Liver (tissue), 9 donors: ENCODE results near the gene AAMDC. TPM values are rescaled to one million over a fixed set of nuclear protein-coding genes. Genes with fewer than 3 reads are reported as not detected.

Source experiments
- DNase-seq: peaks from one replicate; pipeline ENCODE4 v3.0.0-alpha.2; 2017; ENCODE audit warnings: low spot score
- H3K27ac ChIP-seq, 2 donors: one replicate each; pipeline ENCODE4 v1.7.0; 2013; ENCODE audit warnings: inconsistent platforms in 2 of 2, low read length in 2 of 2, control low read depth in 1 of 2, low read depth in 1 of 2, mild to moderate bottlenecking in 1 of 2
- H3K27me3 ChIP-seq, 4 donors: one replicate each; pipeline versions ENCODE4 v1.6.1 to v1.7.0; 2013; ENCODE audit warnings: low read length in 3 of 4, inconsistent platforms in 1 of 4, mild to moderate bottlenecking in 1 of 4, moderate library complexity in 1 of 4; ENCODE audit not compliant: control insufficient read depth in 4 of 4, insufficient read depth in 4 of 4
- H3K36me3 ChIP-seq, 4 donors: one replicate each; pipeline versions ENCODE4 v1.6.1 to v1.7.0; 2013; ENCODE audit warnings: low read length in 3 of 4, mild to moderate bottlenecking in 3 of 4, low read depth in 1 of 4, moderate library complexity in 1 of 4; ENCODE audit not compliant: control insufficient read depth in 4 of 4, insufficient read depth in 3 of 4
- H3K4me1 ChIP-seq, 4 donors: one replicate each; pipeline versions ENCODE4 v1.6.1 to v1.7.0; 2013; ENCODE audit warnings: low read length in 3 of 4, mild to moderate bottlenecking in 3 of 4, moderate library complexity in 1 of 4; ENCODE audit not compliant: control insufficient read depth in 4 of 4, insufficient read depth in 4 of 4
- H3K4me3 ChIP-seq, 3 donors: one replicate each; pipeline versions ENCODE4 v1.6.1 to v1.7.0; 2013; ENCODE audit warnings: low read length in 3 of 3, control low read depth in 1 of 3, low read depth in 1 of 3, mild to moderate bottlenecking in 1 of 3
- H3K9ac ChIP-seq, 2 donors: one replicate each; pipeline ENCODE4 v1.7.0; 2013; ENCODE audit warnings: low read length in 2 of 2, mild to moderate bottlenecking in 2 of 2, moderate library complexity in 2 of 2, control low read depth in 1 of 2, low read depth in 1 of 2
- H3K9me3 ChIP-seq, 4 donors: one replicate each; pipeline versions ENCODE4 v1.6.1 to v1.7.0; 2013; ENCODE audit warnings: low read length in 3 of 4; ENCODE audit not compliant: control insufficient read depth in 4 of 4
- ATF3 ChIP-seq: IDR thresholded peaks from 2 replicates; pipeline ENCODE4 v1.6.1; 2016; ENCODE audit warnings: antibody characterized with exemption
- CTCF ChIP-seq: fragments of 150-350 bp; IDR thresholded peaks from 2 replicates; pipeline ENCODE4 v1.5.1; 2017; ENCODE audit warnings: improper control_type of control experiment, low read depth, low read length; ENCODE audit not compliant: missing input control
- EGR1 ChIP-seq, 2 donors: IDR thresholded peaks; 2 replicates each; pipeline ENCODE4 v1.6.1; 2016 to 2018; ENCODE audit warnings: antibody characterized with exemption in 2 of 2, low read depth in 2 of 2
- FOXA1 ChIP-seq: IDR thresholded peaks from 2 replicates; pipeline ENCODE4 v1.6.1; 2016; ENCODE audit warnings: antibody characterized with exemption
- FOXA2 ChIP-seq: IDR thresholded peaks from 2 replicates; pipeline ENCODE4 v1.6.1; 2016; ENCODE audit warnings: antibody characterized with exemption
- GABPA ChIP-seq, 2 donors: IDR thresholded peaks in 1 of 2; conservative IDR thresholded peaks in 1 of 2; 2 replicates each; pipeline ENCODE4 v1.6.1; 2016; ENCODE audit warnings: antibody characterized with exemption in 2 of 2, mild to moderate bottlenecking in 1 of 2, moderate library complexity in 1 of 2
- HNF4A ChIP-seq, 2 donors: conservative IDR thresholded peaks; 2 replicates each; pipeline ENCODE4 v1.6.1; 2016; ENCODE audit warnings: antibody characterized with exemption in 2 of 2, mild to moderate bottlenecking in 2 of 2
- HNF4G ChIP-seq: IDR thresholded peaks from 2 replicates; pipeline ENCODE4 v1.6.1; 2016; ENCODE audit warnings: antibody characterized with exemption
- JUND ChIP-seq, 2 donors: IDR thresholded peaks; 2 replicates each; pipeline ENCODE4 v1.6.1; 2016; ENCODE audit warnings: antibody characterized with exemption in 2 of 2
- MAX ChIP-seq: IDR thresholded peaks from 2 replicates; pipeline ENCODE4 v1.6.1; 2016; ENCODE audit warnings: antibody characterized with exemption
- NR2F2 ChIP-seq: IDR thresholded peaks from 2 replicates; pipeline ENCODE4 v1.6.1; 2016; ENCODE audit warnings: antibody characterized with exemption
- RAD21 ChIP-seq, 2 donors: IDR thresholded peaks; 2 replicates each; pipeline ENCODE4 v1.6.1; 2016; ENCODE audit warnings: antibody characterized with exemption in 2 of 2, mild to moderate bottlenecking in 2 of 2
- RXRA ChIP-seq, 2 donors: IDR thresholded peaks; 2 replicates each; pipeline ENCODE4 v1.6.1; 2017 to 2018; ENCODE audit warnings: antibody characterized with exemption in 2 of 2, mild to moderate bottlenecking in 1 of 2
- SP1 ChIP-seq: IDR thresholded peaks from 2 replicates; pipeline ENCODE4 v1.6.1; 2018; ENCODE audit warnings: antibody characterized with exemption, mild to moderate bottlenecking
- TAF1 ChIP-seq: conservative IDR thresholded peaks from 2 replicates; pipeline ENCODE4 v1.6.1; 2016; ENCODE audit warnings: antibody characterized with exemption, mild to moderate bottlenecking
- YY1 ChIP-seq: IDR thresholded peaks from 2 replicates; pipeline ENCODE4 v1.6.1; 2016; ENCODE audit warnings: antibody characterized with exemption, mild to moderate bottlenecking
- WGBS: extraction: QIAGEN DNeasy Blood & Tissue Kit; methylation state at CpG from one replicate; pipeline ENCODE4 v1.1.7; 2013; 5-methylcytosine and 5-hydroxymethylcytosine counted together
- polyA plus RNA-seq, 2 donors: library from polyadenylated mRNA; stranded (reverse) in 1 of 2; unstranded in 1 of 2; fragments of 200-250 nt in 1 of 2; fragments of >200 nt in 1 of 2; fragmentation: Nextera tagmentation in 1 of 2; extraction: Ambion mirVana in 1 of 2; gene quantifications; one replicate each; pipeline versions ENCODE4 v1.2.1 to v1.2.3, GENCODE V29; 2013 to 2015
- total RNA-seq, 2 donors: library from RNA; depleted of rRNA; stranded (reverse); fragments of >200 nt; gene quantifications; one replicate each; pipeline ENCODE4 v1.2.3, GENCODE V29; 2014
- TF ChIP-seq, protein P1 (sequence below): IDR thresholded peaks from 2 replicates; pipeline ENCODE4 v1.6.1; 2016; ENCODE audit warnings: antibody characterized with exemption, mild to moderate bottlenecking
- TF ChIP-seq, protein P2 (sequence below): IDR thresholded peaks from 2 replicates; pipeline ENCODE4 v1.6.1; 2016; ENCODE audit warnings: antibody characterized with exemption
- donor health status: healthy.
- donor health status: healthy.
- donor health status: healthy.
- donor health status: healthy.
- donor health status: healthy.

AAMDC gene
- total RNA-seq: 1 to 10 TPM; 7.4 to 9.9 TPM
- 10 to 100 TPM; 17.6 to 31.1 TPM for polyA plus RNA-seq

GRCh38 chr11:77820565-77821348, at the start of gene AAMDC, which contains the start of gene RSF1:
TSS of gene AAMDC (plus strand) at chr11:77821144. CDS start at chr11:77842497, 21,353 bp downstream.
TSS of gene RSF1 (minus strand) at chr11:77820722. CDS start at chr11:77820714, 8 bp downstream.
- H3K27me3 ChIP-seq: no peaks in the 10 kb centered on the region
- peaks cover 6 to 48% (median 20%) of the 10 kb centered on the region in 4 donors for H3K4me1 ChIP-seq
- no peaks in the 10 kb centered on the region for H3K9me3 ChIP-seq
- H3K27ac ChIP-seq: peak within 1 kb of the TSS; percentile 83 to 87
- peak within 1 kb of the TSS; percentile 41 to 89 for H3K9ac ChIP-seq
- peak; percentile 99 for DNase-seq
- TF ChIP-seq, protein P1, sequence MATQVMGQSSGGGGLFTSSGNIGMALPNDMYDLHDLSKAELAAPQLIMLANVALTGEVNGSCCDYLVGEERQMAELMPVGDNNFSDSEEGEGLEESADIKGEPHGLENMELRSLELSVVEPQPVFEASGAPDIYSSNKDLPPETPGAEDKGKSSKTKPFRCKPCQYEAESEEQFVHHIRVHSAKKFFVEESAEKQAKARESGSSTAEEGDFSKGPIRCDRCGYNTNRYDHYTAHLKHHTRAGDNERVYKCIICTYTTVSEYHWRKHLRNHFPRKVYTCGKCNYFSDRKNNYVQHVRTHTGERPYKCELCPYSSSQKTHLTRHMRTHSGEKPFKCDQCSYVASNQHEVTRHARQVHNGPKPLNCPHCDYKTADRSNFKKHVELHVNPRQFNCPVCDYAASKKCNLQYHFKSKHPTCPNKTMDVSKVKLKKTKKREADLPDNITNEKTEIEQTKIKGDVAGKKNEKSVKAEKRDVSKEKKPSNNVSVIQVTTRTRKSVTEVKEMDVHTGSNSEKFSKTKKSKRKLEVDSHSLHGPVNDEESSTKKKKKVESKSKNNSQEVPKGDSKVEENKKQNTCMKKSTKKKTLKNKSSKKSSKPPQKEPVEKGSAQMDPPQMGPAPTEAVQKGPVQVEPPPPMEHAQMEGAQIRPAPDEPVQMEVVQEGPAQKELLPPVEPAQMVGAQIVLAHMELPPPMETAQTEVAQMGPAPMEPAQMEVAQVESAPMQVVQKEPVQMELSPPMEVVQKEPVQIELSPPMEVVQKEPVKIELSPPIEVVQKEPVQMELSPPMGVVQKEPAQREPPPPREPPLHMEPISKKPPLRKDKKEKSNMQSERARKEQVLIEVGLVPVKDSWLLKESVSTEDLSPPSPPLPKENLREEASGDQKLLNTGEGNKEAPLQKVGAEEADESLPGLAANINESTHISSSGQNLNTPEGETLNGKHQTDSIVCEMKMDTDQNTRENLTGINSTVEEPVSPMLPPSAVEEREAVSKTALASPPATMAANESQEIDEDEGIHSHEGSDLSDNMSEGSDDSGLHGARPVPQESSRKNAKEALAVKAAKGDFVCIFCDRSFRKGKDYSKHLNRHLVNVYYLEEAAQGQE: peak; percentile 80
- TF ChIP-seq ATF3: no peak
- peak; percentile 37 to 65 for TF ChIP-seq HNF4A (conservative IDR thresholded peaks at IDR 0.05)
- TF ChIP-seq SP1: peak; percentile 85
- no peak for TF ChIP-seq FOXA2
- peak; percentile 56 to 74 for TF ChIP-seq RXRA (IDR thresholded peaks at IDR 0.05)
- TF ChIP-seq CTCF: peak; percentile 50
- peak; percentile 98 for TF ChIP-seq YY1
- TF ChIP-seq, protein P2, sequence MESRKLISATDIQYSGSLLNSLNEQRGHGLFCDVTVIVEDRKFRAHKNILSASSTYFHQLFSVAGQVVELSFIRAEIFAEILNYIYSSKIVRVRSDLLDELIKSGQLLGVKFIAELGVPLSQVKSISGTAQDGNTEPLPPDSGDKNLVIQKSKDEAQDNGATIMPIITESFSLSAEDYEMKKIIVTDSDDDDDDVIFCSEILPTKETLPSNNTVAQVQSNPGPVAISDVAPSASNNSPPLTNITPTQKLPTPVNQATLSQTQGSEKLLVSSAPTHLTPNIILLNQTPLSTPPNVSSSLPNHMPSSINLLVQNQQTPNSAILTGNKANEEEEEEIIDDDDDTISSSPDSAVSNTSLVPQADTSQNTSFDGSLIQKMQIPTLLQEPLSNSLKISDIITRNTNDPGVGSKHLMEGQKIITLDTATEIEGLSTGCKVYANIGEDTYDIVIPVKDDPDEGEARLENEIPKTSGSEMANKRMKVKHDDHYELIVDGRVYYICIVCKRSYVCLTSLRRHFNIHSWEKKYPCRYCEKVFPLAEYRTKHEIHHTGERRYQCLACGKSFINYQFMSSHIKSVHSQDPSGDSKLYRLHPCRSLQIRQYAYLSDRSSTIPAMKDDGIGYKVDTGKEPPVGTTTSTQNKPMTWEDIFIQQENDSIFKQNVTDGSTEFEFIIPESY: peak; percentile 71
- TF ChIP-seq GABPA (IDR thresholded peaks at IDR 0.05 in 1 of 2, conservative IDR thresholded peaks at IDR 0.05 in 1 of 2): peak in 1 of 2 donors; percentile 85
- TF ChIP-seq MAX: peak; percentile 96
- TF ChIP-seq JUND (IDR thresholded peaks at IDR 0.05): peak; percentile 59 to 85
- TF ChIP-seq NR2F2: peak; percentile 64
- no peak for TF ChIP-seq FOXA1
- TF ChIP-seq EGR1 (IDR thresholded peaks at IDR 0.05; ENCODE audit: low read depth in 2 of 2): peak; percentile 86 to 89
- peak; percentile 57 for TF ChIP-seq HNF4G
- TF ChIP-seq TAF1: peak; percentile 79
- TF ChIP-seq RAD21 (IDR thresholded peaks at IDR 0.05): peak; percentile 66 to 68
- peak within 1 kb of the TSS; percentile 89 to 97 (median 94) for H3K4me3 ChIP-seq
- under 1% methylated on average over 64 of the region's 64 CpGs for WGBS
- no peaks in the 10 kb centered on the region for H3K36me3 ChIP-seq
